GM19193 (cell line): Measurements from ENCODE around the gene SCAND1.

Experiments used
- POLR2A ChIP-seq: IDR thresholded peaks from 4 replicates; pipeline ENCODE4 v1.6.1; 2011; ENCODE audit not compliant: insufficient read depth, insufficient read length; ENCODE audit errors: extremely low read depth

The SCAND1 gene

GRCh38 chr20:35912881-35913280 lies 41.4 kb downstream of the SCAND1 start:
- no peak for TF ChIP-seq POLR2A

DNA sequence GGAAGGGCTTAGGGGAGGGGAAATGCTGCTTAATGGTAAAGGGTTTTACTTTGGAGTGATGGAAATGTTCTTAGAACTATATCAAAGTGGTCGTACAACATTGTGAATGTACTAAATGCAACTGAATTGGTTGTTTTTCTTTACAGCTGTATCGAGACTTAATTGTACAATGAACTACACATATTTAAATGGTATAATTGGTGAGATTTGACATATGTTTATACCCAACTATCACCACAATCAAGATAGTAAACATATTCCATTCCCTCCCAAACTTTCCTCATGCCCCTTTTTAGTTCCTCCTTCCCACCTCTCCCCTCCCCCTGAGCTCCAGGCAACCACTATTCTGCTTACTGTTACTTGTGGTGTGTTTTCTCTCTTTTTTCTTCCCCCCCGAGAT lies 44.0 kb downstream of the SCAND1 start:
- TF ChIP-seq POLR2A = no peak

- no peak for TF ChIP-seq POLR2A
Observed at GRCh38 chr20:35909796-35910195, 44.5 kb downstream of the SCAND1 start.

DNA sequence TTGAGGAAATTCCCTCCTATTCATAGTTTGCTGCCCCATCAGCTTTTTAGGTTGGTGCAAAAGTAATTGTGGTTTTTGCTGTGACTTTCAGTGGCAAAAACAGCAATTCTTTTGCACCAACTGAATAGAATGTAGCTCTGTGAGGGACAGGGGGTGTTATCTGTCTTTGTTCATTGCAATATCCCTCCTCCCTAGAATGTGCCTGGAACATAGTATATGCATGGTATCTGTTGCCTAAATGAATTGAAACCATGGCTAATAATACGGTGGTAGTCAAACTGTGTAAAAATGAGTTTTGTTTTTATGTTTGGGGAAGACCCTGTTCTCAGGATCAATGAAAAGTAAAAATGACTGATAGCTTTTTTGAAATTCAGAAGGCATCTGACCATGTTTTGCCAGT lies 45.1 kb downstream of the SCAND1 start:
- no peak for TF ChIP-seq POLR2A

DNA sequence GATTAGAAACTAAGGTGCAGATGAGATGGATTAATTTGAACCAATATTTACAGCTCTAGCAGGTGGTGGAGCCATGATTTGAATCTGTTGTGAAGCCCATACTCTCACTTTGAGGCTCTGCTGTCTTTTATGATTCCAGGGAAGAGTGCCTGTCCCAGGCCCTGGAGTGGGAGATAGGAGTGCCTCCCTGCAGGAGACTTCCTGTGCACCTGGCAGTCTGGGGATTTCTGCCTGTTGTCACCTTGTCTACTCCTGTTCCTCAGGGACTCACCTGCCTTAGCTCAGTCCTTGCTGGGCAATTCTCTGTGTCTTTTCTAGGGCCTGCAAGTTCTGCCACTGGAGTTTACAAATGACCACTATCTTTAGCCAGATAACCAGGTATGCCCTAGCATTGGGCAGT lies 46.3 kb downstream of the SCAND1 start:
- TF ChIP-seq POLR2A = no peak

GRCh38 chr20:35907017-35907701 lies 47.1 kb downstream of the SCAND1 start:
- TF ChIP-seq POLR2A = no peak

DNA sequence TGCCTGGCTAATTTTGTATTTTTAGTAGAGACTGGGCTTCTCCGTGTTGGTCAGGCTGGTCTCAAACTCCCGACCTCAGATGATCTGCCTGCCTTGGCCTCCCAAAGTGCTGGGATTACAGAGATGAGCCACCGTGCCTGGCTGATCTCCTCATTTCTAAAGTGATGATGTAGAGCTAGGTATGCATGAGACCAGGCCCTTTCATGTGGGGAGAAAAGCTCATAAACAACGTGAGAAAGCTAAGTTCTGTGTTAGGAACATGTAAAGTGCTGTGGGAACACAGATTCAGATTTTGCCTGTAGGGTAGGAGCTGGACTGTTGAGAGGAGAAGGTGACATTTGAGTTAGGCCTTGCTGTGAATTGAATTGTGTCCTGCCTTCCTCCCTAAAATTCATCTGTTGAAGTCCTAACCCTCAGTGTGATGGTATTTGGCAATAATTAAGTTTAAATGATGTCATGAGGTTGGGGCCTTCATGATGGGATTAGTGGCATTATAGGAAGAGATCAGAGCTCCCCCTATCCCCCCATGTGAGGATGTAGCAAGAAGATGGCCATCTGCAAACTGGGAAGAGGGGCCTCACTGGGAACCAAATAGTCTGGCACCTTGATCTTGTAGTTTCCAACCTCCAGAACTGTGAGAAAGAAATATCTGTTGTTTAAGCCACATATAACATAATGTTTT lies 49.2 kb downstream of the SCAND1 start:
- no peak for TF ChIP-seq POLR2A

- no peak for TF ChIP-seq POLR2A
Observed at GRCh38 chr20:35903843-35904242, 50.5 kb downstream of the SCAND1 start.
